Measurements from ENCODE around the gene RAB11FIP3.
"Not testable (repeated sequence)": the region's sequence is repeated elsewhere in the genome, so short reads cannot be mapped to it uniquely, and the experiment has no call there.

Gene RAB11FIP3

DNA sequence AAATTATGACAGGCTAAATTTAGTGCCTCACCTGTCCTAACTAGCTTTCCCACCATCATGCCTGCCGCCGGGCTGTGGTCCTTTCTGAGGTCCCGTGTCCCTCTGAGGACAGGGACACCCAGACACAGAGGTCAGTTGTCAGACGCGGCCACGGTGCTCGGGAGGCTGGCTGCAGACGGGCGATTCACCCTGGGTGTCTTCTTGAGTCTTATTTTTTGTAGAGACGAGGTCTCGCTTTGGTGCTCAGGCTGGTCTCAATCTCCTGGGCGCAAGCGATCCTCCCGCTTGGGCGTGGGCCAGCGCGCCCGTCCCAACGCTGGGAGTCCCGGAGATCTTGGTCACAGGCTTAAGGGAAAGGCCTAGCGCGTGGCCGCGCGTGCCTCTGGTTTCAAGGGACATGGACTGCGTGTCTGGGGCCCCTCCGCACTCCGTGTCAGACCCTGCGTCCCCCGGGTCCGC is 797 bp upstream of the RAB11FIP3 start:
- DNase-seq = no peak

DNA sequence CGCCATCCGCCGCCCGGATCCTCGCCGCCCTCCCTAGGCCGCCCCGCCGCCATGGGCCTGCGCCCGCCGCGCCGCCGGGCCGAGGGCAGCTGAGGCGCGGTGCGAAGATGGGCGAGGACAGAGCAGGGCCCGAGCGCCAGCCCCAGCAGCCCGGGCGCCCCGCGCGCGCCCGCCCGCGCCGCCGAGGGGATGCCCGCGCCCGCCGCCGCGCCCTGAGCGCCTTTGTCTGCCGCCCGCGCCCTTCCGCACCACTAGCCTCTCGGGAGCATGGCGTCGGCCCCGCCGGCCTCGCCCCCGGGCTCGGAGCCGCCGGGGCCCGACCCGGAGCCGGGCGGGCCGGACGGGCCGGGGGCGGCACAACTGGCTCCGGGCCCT is 278 bp downstream of the RAB11FIP3 start:
- no peak for DNase-seq

DNA sequence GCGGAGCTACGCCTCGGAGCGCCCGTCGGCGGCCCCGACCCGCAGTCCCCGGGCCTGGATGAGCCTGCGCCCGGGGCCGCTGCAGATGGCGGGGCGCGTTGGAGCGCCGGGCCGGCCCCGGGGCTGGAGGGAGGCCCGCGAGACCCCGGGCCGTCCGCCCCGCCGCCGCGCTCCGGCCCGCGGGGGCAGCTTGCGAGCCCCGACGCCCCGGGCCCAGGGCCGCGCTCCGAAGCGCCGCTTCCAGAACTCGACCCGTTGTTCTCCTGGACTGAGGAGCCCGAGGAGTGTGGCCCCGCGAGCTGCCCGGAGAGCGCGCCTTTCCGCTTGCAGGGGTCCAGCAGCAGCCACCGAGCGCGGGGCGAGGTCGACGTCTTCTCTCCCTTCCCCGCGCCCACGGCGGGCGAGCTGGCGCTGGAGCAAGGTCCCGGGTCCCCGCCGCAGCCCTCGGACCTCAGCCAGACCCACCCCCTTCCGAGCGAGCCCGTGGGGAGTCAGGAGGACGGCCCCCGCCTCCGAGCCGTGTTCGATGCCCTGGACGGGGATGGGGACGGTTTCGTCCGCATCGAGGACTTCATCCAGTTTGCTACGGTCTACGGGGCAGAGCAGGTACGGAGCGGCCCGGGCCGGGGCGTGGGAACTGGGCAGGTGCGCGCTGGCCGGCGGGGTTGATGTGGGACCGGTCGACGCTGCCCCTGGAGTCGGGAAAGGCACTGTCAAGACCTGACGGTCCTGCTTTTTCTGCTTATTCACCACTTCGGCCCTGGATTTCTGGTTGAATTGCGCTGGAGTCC is 861 bp downstream of the RAB11FIP3 start:
- no peak for DNase-seq

DNA sequence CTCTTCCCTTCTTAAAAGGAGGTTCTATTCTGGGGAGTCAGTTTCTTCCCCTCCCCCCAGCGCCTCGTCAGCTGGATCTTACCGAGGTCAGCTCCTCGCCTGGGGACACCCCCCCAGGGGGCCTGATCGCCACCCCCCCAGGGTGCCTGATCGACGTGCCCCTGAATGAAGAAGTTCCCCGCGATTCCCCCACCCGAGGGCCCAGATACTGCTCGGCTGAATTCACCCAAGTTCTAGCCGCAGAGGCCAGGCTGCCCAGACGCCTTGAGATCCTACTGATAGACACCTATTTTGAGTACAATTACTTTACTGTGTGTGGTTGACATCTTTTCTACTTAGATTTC is 1.4 kb downstream of the RAB11FIP3 start:
- no peak for DNase-seq

DNA sequence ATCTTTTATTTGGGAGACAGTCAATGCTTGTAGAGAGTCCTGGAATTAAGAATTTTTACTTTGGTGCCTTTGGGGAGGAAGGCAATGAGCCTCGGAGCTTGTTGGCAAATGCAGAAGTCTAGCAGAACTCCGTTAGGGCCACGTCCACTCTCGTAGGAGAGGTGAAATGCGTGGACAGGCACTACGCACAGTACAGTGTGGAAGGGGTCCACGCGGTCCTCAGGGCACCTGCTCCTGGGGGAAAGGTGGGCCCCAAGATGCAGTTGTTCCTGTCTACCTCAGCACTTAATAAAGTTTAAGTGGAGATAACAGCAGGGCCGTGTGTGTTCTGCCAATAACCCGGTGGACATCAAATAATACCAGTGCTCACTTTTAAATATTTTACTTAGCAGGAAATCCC is 1.8 kb downstream of the RAB11FIP3 start:
- no peak for DNase-seq

DNA sequence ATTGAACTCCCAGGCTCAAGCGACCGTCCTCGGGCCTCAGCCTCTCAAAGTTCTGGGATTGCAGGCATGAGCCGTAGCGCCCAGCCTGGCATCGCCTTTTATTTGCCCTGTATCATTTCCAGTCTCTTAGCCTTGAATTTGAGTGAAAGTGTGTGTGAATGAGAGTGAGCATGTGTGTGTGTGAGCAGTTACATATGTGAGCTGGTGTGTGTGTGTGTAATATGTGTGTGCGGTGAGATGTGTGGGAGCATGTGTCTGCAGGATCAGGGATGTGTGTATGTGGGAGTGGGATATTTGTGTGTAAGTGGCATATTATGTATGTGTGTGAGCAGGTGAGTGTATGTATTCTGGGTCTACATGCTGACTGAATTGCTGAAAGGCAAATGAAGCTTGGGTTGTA is 5.5 kb downstream of the RAB11FIP3 start:
- no peak for DNase-seq

DNA sequence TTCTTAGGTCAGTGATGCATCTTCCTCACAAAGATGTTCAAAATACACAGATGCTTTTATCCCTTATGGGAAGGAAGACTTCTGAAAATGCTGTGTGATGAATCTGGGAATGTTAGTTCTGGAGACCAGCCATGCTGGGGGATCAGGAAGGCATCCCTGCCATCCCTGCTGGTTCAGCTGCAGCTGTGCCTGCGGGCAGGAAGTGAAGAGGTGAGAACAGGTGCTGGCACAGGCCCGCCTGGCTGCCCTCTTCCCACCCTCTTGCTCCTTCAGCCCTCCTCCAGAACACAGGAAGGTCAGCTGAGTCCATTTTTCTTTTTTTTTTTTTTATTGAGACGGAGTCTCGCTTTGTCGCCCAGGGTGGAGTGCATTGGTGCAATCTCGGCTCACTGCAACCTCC is 15.2 kb downstream of the RAB11FIP3 start:
- DNase-seq = no peak

DNA sequence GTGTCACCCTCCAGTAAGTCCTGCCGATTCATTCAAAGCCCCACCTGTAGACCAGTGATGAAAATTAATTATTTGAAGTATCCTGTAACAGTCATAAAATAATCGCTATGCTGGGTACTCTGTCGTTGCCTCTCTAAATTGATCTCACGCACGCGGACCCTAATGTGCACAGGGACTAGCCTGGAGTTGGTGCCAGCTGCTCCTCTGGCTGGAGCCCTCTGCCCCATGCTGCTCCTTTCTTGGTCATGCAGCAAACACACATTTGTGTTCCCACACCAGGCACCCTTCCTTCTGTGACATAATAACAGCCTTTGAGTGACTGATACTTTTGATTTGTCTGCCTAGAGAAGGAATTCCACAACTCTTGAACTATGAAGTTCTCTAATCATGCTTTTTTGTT is 16.0 kb downstream of the RAB11FIP3 start:
- DNase-seq = no peak

DNA sequence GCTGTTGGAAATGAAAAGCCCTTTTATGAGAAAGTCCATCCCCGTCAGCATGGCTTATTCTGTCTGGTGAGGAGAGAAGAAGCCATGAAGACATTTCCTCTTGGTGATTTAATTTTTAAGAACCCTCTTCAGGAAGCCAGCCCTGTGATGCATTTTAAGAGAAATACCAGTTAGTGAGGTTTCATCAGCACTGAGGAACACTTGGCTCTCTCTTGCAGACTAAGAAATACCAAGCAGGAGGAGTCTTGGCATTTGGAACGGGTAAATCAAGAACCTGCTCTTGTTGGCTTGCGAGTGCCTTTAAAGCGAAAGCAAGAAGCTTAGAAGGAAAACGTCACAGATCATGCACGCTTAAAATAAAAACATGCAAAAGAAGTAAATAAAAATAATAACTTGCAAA is 17.5 kb downstream of the RAB11FIP3 start:
- DNase-seq = no peak

DNA sequence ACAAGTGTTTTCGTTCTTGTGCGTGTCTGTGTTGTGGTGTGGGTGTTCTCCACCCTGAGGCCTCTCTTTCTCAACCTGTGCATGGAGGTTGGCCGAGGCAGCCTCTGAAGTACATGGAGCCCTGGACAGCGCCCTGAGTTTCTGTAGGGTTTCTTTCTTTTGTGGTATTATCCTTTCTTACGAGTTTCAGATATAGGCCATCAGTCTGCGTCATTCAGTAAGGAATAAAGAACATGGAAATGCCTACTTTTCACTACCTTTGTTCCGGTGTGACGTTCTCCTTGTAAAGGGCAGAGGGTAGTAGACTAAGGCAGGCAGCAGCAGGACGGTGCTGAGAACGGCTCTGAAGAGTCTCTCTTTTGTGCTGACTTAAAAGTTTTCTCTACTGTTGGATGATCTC is 18.6 kb downstream of the RAB11FIP3 start:
- no peak for DNase-seq

DNA sequence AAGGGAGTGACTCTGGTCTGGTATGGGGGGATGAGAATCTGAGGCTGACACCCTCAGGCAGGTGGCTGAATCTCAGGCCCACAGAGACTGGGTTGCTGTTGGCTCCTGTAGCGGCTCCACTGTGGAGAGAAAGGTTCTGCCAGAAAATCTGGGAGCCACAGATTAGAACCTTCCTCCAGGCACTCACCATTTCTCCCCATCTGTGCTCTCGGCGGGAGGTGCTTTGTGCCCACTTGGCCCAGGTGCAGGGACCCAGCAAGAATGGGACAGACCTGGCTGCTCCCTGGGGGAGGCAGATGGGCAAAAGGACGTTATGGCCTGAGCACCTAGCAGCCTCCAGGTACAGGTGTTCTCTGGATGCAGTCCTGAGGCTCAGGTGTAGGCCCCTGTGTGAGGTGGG is 20.1 kb downstream of the RAB11FIP3 start:
- no peak for DNase-seq

DNA sequence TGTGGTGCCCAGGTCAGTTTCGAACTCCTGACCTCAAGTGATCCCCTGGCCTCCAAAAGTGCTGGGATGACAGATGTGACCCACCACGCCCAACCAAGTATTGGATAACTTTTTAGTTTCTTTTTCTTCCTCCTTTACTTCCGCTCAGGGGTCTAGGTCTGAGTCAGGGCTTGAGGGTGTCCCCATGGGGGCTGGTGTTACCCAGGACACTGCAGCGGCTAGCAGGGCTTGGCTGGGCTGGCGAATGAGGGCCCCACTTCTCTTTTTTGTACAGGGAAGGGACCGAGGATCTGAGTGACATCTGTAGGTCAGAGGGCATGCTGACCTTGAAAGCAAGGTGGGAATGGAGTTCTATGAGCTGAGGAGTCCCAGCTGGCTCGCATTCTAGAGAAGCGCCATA is 24.9 kb downstream of the RAB11FIP3 start:
- DNase-seq = no peak

DNA sequence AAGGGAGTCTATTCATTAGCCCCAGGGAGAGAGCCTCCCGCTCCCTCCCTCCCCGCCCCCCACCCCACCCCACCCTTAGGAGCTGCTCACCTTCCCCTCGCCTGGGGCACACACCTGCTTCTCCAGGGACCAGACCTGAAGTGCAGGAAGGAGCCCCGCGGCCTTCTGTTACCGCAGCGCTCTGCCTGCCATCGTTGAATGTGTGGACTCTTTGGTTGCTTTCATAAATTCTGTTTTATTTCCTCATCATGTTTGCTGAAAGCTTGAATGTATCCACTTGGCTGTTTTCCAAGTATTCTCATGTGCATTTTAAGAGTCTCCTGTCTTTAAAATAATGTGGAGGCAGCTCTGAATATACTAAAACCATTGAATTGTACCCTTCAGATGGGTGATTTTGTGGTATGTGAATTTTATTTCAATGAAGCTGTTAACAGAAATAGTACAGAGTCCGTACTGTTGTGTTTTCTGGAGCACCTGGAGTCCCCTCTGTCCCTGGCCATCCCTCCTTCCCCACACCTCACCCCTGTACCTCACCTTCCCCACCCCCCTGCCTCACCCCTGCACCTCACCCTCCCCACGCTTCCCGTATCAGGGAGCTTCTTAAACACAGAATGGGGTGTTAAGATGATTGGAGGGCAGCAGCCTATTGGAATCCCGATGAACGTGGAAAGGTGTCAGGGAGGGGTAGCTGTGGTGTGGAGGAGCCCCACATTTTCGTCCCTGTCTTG is 25.5 kb downstream of the RAB11FIP3 start:
- DNase-seq = no peak

DNA sequence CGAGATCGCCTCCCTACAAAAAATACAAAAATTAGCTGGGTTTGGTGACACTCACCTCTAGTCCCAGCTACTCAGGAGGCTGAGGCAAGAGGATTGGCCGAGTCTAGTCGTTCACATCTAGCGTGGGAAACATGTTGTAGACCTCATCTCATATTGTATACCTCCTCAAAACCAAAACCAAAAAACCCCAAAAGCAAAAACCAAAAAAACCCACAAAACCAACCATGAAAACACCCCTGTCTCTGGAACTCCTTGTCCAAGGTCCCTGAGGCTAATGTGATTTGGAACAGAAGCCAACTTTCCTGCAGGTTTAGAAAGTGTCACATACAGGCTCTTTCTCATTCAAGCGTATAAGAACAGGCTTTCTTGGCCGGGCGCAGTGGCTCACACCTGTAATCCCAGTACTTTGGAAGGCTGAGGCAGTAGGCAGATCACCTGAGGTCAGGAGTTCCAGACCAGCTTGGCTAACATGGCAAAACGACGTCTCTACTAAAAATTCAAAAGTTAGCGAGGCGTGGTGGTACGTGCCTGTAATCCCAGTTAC is 29.0 kb downstream of the RAB11FIP3 start:
- DNase-seq = no peak

DNA sequence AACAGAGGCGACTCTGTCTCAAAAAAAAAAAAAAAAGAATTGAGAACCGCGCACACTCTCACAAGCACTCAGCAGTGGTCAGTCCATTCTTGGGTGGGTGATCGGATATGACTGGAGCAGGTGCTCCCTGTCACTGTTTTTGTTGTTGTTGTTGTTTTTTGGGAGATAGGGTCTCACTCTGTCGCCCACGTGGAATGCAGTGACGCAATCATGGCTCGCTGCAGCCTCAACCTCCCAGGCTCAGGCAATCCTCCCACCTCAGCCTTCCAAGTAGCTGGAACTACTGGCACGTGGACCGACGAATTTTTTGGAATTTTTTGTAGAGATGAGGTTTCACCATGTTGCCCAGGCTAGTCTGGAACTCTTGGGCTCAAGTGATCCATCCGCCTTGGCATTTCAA is 30.0 kb downstream of the RAB11FIP3 start:
- DNase-seq = no peak

DNA sequence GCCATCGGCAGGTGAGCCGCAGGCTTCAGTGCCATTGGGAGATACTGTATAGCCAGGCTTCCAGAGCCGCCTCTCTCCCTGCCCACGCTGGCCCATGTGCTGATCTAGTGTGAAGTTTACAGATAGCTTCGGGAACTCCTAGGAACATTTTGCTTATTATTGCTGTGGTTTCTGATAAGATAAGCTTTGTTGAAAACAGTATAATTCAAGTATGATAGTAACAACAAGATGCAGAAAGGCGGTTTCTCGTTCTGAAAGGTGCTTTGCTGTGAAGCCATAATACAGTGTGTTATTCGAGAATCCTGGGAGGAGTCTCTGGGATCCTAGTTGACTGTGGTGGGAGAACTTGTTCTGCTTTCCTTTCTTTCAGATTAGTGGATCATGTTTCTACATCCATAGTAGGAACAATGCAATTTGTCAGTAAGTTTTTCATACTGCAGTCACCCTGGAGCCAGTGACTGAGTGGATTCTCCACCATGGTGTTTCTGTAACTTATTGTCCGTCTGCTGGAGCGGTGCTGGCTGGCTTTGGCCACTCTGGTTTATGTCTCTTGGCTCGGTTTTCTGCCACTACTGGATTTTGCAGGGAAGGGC is 31.5 kb downstream of the RAB11FIP3 start:
- DNase-seq = no peak

DNA sequence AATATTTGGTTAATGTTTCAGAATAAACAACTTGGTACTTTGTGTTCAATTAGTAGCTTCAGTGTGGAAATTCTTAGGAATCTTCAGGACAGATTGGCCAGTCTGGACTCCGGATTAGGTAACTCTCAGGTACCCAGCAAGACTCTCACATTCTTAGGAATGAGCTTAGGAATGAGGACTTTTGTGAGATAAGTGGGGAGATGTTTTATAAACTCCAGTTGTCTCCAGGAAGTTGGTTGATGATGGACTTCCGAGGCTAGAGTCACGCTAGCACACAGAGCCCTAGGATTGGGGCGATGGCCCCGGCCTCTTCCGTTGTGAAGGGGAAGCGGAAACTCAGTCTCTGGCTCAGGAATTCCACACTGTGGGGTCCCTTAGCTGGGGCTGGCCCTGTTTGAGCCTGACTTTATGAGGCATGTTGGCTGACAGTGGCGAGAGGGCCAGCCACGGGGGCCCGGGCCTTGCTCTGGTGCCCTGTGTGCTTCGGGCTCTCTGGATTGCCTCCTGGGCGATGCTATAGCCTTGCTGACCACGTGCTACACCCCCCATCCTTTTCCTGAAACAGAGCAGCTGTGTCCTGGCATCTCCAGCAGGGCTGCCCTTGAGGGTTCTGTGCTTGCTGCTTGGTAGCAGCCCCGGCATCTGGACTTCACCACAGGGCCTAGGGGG is 32.4 kb downstream of the RAB11FIP3 start:
- no peak for DNase-seq

DNA sequence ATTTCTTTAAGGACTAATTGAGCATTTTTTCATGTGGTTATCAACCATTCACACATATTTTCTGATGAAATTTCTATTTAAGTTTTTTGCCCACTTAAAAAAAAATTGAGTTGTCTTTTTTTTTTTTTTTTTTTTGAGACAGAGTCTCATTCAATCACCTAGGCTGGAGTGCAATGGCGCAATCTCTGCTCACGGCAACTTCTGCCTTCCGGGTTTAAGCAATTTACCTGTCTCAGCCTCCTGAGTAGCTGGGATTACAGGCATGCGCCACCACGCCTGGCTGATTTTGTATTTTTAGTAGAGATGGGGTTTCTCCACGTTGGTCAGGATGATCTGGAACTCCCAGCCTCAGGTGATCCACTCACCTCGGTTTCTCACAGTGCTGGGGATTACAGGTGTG is 34.3 kb downstream of the RAB11FIP3 start:
- DNase-seq = no peak

DNA sequence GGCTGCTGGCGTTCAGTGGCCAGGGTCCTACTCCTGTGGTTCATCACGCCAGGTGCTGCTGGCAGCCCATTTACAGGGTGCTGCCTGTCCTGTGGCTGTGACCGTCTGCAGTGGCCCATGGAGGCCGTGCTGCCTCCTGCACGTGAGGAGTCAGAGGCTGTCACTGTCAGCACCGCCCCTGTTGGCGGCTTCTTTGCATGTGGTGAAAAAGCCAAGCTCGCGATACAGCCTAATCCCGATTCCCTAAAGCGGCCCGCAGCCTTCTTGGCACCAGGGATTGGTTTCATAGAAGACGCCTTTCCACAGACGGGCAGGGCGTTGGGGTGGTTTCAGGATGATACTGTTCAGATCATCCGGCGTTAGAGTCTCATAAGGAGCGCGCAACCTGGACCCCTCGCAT is 35.3 kb downstream of the RAB11FIP3 start:
- DNase-seq = no peak

DNA sequence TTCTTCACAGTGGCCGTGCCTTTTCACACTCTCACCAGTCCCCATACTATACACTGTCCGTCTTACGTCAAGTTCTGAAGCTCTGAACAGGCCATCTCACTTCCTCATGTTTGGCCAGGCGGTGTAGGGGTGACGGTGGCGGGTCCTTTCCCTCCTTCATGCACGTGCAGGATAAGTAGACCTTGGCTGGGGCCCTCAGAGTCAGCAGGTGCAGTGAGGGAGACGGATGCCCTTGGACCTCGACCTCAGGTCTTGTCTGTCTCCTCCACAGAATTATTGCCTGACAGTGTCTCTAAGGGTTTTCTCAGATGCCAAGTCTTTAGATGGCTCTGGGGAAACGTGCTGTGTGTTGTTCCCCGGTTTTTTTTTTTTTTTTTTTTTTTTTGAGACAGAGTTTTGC is 37.6 kb downstream of the RAB11FIP3 start:
- no peak for DNase-seq

DNA sequence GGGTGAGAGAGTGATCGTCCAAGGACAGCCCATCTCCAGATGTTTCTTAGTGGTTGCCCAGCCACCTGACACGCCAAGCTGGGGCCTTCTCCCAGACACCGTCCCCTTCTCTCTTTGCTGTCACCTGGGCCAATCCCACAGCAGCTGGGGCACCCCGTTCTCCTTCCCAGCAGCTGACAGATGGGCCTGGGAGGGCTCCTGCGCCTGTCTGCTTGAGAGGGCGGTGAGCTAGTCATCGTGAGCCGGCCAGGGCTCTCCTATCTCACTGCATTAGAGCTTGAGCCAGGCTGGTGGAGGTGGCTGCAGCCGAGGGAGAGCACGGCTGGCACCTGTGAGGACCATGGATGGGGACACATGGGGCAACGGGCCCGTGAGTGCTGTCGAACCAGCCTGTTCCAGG is 41.2 kb downstream of the RAB11FIP3 start:
- no peak for DNase-seq

DNA sequence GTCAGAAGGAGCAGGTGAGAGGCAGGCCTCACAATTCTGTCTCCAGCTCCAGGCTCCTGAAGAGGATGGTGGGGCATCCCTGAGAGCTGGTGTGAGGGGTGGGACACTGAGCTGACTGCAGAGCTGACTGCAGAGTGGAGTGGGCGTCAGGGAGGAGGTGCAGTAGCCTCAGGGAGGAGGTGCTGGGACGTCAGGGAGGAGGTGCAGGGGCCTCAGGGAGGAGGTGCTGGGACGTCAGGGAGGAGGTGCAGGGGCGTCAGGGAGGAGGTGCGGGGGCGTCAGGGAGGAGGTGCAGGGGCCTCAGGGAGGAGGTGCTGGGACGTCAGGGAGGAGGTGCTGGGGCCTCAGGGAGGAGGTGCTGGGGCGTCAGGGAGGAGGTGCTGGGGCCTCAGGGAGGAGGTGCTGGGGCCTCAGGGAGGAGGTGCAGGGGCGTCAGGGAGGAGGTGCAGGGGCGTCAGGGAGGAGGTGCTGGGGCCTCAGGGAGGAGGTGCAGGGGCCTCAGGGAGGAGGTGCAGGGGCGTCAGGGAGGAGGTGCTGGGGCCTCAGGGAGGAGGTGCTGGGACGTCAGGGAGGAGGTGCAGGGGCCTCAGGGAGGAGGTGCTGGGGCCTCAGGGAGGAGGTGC is 41.9 kb downstream of the RAB11FIP3 start:
- not testable (repeated sequence) for DNase-seq

All from NCI-H1048 (cell line).